GM18909 (cell line): ENCODE results near the gene CUX1.
"Not testable (repeated sequence)": the region's sequence is repeated elsewhere in the genome, so short reads cannot be mapped to it uniquely, and the experiment has no call there.

Source experiments
- ATAC-seq: cut with Tn5 transposase; IDR thresholded peaks from one replicate; pipeline ENCODE4 v1.9.1; 2021; ENCODE audit warnings: mild to moderate bottlenecking; ENCODE audit not compliant: unreplicated experiment, poor library complexity

CUX1 gene

DNA sequence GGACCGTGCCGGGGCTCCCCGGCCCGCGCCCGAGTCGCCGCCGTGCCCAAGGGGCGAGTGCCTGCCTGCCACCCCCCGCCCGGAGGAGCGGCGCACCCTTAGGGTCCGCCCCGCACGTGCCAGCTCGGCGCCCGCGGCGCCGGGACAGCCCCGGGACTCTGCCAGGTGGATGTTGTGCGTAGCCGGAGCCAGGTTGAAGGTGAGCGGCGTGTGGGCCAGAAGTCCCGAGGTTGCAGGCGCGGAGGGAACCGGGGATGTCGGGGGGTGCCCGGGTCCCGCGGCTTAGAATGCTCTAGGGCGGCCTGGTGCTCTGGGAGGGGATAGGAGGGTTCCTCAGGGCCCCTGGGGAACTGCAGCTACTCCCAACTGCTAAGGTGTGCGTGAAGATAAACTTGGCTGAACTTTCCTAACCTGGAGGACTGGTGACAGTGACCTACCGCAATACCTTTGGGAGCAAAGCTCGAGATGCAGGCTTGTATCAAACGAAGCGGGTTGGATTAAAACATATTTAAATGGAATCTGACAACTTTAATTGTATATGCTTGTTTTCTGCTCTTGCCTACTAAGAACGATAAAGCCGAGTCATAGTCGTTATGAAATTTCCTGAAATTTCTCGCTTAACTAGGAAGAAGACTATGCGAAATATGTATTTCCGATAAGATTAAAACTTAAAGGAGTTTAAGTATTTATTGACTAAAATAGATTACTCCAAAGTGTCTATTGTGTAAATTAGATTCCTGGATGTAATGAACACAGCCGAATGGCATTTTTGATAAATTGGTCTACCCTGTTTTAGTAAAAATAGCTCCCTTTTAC, at the start of gene CUX1:
TSS of gene CUX1 (plus strand) at position 156 of the 816 bp plus-strand sequence. CDS start at position 170, 14 bp downstream.
- no peak for ATAC-seq

DNA sequence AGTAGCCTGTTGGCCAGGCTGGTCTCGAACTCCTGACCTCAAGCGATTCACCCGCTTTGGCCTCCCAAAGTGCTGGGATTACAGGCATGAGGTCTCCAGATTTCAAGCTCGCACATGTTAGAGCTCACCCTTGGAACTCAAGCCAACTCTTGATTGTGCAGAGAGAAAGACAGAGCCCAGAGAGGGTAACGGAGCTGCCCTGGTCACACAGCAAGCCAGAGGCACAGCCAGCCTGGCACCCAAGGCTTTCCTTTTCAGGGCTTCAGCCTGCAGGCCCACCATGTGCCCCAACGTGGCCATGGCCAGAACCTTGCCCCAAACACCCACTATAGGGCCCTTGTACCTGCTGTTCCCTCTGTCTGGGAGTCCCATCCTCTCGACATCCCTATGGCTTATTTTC, 49.1 kb upstream of the CUX1 start:
- ATAC-seq = no peak

DNA sequence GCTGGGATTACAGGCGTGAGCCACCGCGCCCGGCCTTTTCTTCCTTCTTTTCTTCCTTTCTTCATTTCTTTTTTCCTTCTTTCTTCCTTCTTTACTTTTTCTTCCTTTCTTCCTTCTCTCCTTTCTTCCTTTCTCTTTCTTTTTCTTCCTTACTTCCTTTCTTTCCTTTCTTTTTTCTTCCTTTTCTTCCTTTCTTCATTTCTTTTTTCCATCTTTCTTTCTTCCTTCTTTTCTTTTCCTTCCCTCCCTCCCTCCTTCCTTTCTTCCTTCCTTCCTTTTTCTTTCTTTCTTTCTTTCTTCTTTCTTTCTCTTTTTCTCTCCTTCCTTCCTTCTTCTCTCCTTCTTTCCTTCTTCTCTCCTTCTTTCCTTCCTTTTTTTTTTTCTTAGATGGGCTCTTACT, 47.0 kb upstream of the CUX1 start:
- ATAC-seq = no peak

GRCh38 chr7:101772508-101773211, 44.8 kb upstream of the CUX1 start:
- no peak for ATAC-seq

DNA sequence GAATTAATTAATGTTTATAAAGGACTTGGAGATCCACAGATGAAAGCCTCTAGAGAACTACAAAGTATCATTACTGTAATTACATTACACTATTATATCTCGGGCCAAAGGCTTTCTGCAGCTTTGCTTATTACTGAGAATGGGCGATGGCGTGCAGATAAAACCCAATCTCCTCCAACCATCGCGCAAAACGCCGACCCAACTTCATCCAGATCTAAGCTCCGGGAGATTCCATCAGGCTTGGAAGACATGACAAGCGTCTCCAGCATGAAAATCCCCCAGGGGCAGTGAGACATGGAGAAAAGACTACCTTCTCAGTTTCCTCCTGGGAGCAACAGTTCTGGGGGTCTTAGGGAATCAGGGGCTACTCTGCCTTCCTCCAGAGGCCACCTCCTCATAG, 42.2 kb upstream of the CUX1 start:
- no peak for ATAC-seq

DNA sequence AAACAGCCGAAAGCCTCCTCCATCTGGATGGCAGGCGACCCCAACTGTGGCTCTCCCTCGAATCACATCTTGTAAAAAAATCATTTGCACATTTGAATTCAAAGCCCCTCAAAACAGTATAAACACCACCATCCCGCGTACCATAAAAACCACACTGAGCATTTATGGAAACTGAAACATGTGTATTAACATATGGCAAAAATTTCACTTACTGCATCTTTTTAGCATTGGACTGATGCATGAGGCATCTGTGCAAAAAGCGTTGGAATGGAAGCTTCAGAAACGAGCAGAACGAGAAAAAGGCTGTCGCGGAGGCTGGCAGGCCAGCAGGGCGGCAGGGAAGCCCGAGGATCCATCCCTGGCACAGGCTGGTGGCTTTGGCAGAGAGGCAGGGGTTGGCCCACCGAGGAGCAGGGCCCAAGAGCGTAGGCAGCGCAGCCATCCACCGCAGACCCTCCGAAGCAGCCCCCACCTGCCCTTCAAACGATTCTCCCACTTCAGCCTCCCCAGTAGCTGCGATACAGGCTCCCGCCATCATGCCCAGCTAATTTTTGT, 39.3 kb upstream of the CUX1 start:
- no peak for ATAC-seq

DNA sequence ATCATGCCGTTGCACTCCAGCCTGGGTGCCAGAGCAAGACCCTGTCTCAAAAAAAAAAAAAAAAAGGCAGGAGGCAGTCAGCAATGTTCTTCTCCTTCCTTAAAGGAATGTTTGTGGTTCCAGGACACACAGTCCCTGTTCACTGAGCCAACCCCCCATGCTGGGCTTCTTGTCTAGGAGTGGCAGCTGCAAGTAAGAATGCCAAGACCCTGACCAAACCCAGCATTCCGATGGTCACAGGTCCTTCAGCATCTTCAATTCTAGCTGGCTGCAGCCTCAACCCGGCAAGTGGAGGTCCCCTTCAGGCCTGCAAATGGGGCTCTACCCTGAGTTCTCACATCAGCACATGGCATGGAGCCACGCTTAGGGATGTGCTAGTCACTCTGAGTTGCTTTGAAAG, 38.2 kb upstream of the CUX1 start:
- no peak for ATAC-seq

GRCh38 chr7:101780281-101780680, 37.1 kb upstream of the CUX1 start:
- ATAC-seq = no peak

GRCh38 chr7:101781439-101781838, 36.0 kb upstream of the CUX1 start:
- no peak for ATAC-seq

DNA sequence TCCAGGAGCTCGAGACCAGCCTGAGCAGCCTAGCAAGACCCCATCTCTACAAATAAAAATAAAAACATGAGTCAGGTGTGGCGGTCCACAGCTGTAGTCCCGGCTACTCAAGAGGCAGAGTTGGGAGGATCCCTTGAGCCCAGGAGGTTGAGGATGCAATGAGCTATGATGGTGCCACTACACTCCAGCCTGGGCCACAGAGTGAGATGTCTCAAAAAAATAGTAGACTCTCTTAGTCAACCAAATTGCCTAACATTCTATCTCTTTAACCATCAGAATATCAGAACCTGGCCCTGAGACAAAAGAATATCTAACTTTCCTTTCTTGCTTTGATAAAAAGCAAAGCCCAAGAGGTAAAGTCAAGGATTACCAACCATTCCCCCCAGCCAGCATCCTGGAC, 35.0 kb upstream of the CUX1 start:
- no peak for ATAC-seq

DNA sequence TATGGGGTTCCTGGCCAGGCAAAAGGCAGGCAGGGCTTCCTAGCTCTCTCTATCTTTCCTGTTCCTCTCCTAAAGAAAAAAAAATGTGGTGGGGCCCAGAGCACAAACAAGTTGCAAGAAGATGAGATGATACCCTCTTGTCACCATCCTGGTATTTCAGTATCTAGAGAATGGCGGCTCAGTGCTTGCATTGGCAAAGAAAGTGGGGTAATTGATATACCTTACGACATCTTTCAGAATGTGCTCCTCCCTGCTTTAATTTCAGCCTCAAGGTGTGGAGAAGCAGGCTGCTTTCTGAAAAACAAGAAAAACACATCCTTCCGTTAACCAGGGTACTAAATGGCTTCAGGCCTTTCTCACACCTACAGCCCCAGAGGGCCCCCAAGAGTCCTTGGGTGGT, 34.5 kb upstream of the CUX1 start:
- ATAC-seq = no peak

DNA sequence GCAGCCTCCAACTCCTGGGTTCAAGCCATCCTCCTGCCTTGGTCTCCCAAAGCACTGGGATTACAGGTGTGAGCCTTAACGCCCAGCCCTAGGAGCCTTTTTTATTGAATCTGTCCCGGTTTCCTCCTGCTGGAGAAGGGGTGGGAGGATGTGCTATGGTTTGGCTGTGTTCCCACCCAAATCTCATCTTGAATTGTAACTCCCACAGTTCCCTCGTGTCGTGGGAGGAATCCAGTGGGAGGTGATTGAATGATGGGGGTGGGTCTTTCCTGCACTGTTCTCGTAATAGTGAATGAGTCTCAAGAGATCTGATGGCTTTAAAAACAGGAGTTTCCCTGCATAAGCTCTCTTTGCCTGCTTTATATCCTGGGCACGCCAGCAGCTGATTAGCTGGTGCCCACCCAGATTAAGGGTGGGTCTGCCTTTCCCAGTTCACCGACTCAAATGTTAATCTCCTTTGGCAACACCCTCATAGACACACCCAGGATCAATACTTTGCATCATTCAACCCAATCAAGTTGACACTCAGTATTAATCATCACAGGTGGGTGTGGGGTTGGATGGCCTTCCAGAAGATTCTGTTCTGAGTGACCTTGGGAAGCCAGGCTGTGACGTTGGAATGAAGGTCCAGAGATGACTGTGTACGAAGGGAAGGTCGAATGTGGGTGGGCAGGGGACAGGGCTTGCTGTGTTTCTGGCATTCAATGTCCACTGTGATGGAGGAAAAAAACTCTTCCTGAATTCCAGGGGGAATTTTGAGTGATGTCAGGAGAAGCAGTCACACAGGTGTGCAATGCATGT, 33.8 kb upstream of the CUX1 start:
- no peak for ATAC-seq

GRCh38 chr7:101784292-101785127, 32.9 kb upstream of the CUX1 start:
- no peak for ATAC-seq

GRCh38 chr7:101787864-101788263, 29.6 kb upstream of the CUX1 start:
- no peak for ATAC-seq

GRCh38 chr7:101788517-101788916, 28.9 kb upstream of the CUX1 start:
- ATAC-seq = no peak

GRCh38 chr7:101790566-101791293, 26.7 kb upstream of the CUX1 start:
- no peak for ATAC-seq

GRCh38 chr7:101792051-101792681, 25.3 kb upstream of the CUX1 start:
- ATAC-seq = no peak

GRCh38 chr7:101792682-101793071, 24.7 kb upstream of the CUX1 start:
- ATAC-seq = not testable (repeated sequence)

GRCh38 chr7:101795461-101795860, 22.0 kb upstream of the CUX1 start:
- ATAC-seq = no peak
